Measurements from ENCODE around the gene DLAT. TPM values are rescaled to one million over a fixed set of nuclear protein-coding genes. Genes with fewer than 3 reads are reported as not detected.

The DLAT gene
- total RNA-seq: 36.7 and 38.7 TPM in 2 replicates
- long read RNA-seq, full-length matches to known transcripts: 88 of 100 reads
- long read RNA-seq, partial matches to known transcripts: 4 of 100 reads
- long read RNA-seq, other reads (novel, unspliced or antisense): 8 of 100 reads

DNA sequence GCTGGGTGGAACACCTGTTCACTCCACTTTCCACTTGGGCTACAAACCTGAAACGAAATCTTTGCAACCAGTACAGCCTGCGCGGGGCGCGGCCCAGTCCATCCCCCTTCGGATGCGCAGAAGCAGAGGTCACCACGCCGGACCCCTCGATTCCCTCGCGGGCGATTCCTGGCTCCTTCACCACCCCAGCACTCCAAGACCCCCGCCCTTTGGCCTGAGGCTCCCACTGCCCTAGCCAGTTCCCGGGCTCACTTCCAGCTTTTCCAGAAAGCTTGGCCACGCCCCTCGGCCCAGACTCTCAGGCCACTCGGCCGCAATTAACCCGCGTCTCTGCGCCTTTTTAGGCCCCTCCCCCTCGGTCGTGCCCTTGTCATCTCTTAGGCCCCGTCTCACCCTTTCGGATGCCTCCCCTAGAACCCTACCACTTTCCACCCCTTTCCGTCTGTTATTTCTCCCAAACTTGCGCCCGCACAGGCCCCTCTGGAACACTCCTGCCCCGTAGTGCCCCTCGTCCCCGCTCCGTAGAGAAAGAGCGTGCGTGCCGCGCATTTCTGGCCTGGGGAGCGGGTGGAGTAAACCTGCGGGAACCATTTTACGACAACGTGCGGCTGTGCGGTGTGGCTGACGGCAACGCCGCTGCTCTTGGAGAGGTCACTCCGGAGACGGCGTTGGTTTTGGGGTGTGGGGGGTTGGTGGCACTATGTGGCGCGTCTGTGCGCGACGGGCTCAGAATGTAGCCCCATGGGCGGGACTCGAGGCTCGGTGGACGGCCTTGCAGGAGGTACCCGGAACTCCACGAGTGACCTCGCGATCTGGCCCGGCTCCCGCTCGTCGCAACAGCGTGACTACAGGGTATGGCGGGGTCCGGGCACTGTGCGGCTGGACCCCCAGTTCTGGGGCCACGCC is at the start of gene DLAT:
TSS of gene DLAT (plus strand) at position 636 of the 906 bp plus-strand sequence. CDS start at position 701, 65 bp downstream.
- Mint-ChIP-seq H3K36me3 (ENCODE audit: insufficient read depth) (peaks cover 16% of the 10 kb centered on the region), H3K4me3 (ENCODE audit: low read depth) (peak within 1 kb of the TSS; percentile 95), H3K27me3 (peaks cover 14% of the 10 kb centered on the region), H3K27ac (peak within 1 kb of the TSS; percentile 99), H3K4me1 (ENCODE audit: low read depth) (peaks cover 26% of the 10 kb centered on the region), H3K9me3 (ENCODE audit: low read depth) (no peaks in the 10 kb centered on the region)
- peak; percentile 84 for DNase-seq (ENCODE audit: low spot score, unreplicated experiment)
- TF ChIP-seq, protein P1, sequence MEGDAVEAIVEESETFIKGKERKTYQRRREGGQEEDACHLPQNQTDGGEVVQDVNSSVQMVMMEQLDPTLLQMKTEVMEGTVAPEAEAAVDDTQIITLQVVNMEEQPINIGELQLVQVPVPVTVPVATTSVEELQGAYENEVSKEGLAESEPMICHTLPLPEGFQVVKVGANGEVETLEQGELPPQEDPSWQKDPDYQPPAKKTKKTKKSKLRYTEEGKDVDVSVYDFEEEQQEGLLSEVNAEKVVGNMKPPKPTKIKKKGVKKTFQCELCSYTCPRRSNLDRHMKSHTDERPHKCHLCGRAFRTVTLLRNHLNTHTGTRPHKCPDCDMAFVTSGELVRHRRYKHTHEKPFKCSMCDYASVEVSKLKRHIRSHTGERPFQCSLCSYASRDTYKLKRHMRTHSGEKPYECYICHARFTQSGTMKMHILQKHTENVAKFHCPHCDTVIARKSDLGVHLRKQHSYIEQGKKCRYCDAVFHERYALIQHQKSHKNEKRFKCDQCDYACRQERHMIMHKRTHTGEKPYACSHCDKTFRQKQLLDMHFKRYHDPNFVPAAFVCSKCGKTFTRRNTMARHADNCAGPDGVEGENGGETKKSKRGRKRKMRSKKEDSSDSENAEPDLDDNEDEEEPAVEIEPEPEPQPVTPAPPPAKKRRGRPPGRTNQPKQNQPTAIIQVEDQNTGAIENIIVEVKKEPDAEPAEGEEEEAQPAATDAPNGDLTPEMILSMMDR (IDR thresholded peaks at IDR 0.05; ENCODE audit: unreplicated experiment): no peak

DNA sequence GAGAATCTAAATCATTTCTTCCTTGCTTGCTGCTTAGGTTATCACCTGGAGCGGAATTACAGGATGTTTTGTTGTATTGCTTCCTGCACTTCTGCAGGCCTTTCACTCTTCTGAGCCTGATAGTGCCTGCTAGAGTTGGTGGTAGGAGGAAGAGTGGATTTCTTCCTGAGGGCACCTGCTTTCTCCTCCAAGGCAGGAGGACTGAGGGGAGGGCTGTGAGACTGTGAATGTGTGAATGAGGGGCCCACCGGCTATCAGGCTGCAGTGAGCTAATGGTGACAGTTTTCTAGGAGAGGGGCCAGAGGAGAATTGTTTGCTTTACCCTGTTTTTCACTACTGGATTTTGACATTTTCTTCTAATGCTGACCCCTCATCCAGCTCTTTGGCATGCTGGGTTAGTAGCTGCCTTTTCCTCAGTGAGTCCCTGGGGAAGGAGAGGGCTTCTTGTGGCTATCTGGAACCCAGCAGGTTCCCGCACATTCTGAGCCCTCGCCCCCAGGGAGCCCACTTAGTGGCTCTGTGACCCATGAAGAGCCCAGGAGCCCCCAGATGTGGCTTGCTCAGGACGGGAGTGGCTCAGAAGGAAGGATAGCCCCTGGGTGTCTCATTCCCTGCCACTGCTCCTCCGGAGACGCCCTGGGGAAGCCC is 49.0 kb upstream of the DLAT start:
- peaks cover 8% of the 10 kb centered on the region for H3K36me3 Mint-ChIP-seq (ENCODE audit: insufficient read depth)
- H3K4me1 Mint-ChIP-seq (ENCODE audit: low read depth): peaks cover 14% of the 10 kb centered on the region
- peak overlapping the region; percentile 46 for H3K27ac Mint-ChIP-seq
- peak overlapping the region; percentile 68 for H3K4me3 Mint-ChIP-seq (ENCODE audit: low read depth)
- H3K9me3 Mint-ChIP-seq (ENCODE audit: low read depth): no peaks in the 10 kb centered on the region
- H3K27me3 Mint-ChIP-seq: peaks cover 19% of the 10 kb centered on the region
- TF ChIP-seq, protein P1 (IDR thresholded peaks at IDR 0.05; ENCODE audit: unreplicated experiment): no peak
- DNase-seq (ENCODE audit: low spot score, unreplicated experiment): no peak

DNA sequence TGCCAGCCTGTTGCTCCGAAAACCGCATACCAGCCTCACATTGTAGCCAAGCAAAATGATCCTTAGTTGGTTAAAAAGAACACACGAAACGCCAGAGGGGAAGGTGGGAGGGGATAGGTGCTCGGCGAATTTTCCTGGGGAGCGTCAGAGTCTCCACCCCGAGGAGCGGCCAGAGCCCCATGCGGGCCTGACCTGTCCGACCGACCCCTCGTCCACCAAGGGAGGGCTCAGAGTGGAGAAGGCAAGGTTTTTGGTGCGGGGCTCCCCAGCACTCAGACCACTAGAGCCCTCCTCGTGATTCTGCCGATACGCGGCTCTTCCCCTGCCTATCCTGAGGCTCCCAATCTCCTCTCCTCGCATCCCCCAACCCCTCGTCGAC is 48.5 kb upstream of the DLAT start:
- H3K27ac Mint-ChIP-seq: peak overlapping the region; percentile 46
- TF ChIP-seq, protein P1 (IDR thresholded peaks at IDR 0.05; ENCODE audit: unreplicated experiment): no peak
- peaks cover 8% of the 10 kb centered on the region for H3K36me3 Mint-ChIP-seq (ENCODE audit: insufficient read depth)
- H3K4me1 Mint-ChIP-seq (ENCODE audit: low read depth): peaks cover 15% of the 10 kb centered on the region
- H3K9me3 Mint-ChIP-seq (ENCODE audit: low read depth): no peaks in the 10 kb centered on the region
- H3K27me3 Mint-ChIP-seq: peaks cover 19% of the 10 kb centered on the region
- peak overlapping the region; percentile 68 for H3K4me3 Mint-ChIP-seq (ENCODE audit: low read depth)
- DNase-seq (ENCODE audit: low spot score, unreplicated experiment): no peak

DNA sequence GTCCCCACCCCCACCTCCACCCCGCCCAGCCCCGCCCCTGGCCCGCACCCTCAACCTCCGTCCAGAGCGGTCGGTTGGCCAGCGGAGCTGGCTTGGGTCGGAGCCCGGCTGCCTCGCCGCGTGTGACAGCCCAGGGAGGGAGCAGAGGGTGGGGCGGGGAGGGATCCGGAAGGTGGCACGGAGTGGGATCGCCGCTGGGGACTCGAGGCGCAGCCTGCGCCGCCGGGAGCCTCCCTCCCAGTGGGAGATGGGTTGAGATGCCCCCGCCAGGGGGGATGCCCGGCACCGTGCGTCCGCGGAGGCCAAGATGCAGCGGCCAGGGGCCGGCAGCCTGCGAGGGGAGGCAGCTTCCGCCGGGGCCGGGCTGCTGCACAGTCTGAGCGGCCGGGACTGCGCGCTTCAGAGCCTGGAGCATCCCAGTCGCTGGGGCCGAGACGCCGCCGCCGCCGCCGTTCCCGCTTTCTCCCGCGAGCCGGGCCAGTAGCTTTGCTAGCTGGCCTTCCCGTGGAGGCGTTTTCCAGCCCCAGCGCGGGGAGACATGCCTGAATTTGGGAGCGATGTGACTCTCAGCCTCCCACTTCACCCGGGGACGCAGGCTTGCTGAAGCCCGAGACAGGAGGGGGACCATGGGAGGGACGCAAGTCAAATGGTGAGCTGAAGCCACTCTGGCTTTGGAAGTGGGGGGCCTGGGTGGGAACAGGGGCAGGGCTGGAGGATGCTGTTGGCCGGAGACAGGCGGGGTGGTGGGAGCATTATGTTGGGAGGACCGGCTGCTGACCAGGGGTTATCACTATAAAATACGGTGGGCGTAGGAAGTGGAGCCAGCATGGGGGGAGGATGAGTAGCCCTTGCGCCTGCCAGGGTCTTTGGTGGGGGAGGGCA is 47.8 kb upstream of the DLAT start:
- Mint-ChIP-seq H3K9me3 (ENCODE audit: low read depth) (no peaks in the 10 kb centered on the region), H3K27me3 (peaks cover 19% of the 10 kb centered on the region), H3K27ac (no peak overlapping the region), H3K4me3 (ENCODE audit: low read depth) (peak overlapping the region; percentile 69), H3K4me1 (ENCODE audit: low read depth) (peaks cover 21% of the 10 kb centered on the region), H3K36me3 (ENCODE audit: insufficient read depth) (peaks cover 8% of the 10 kb centered on the region)
- peak; percentile 35 for DNase-seq (ENCODE audit: low spot score, unreplicated experiment)
- TF ChIP-seq, protein P1 (IDR thresholded peaks at IDR 0.05; ENCODE audit: unreplicated experiment): no peak
